SK-N-DZ (cell line): ENCODE measurements around the gene B9D2.
"Not testable (repeated sequence)": the region's sequence is repeated elsewhere in the genome, so short reads cannot be mapped to it uniquely, and the experiment has no call there.

Source experiments
- DNase-seq: peaks from one replicate; pipeline ENCODE4 v3.0.0-alpha.2; 2015; ENCODE audit warnings: low spot score

The B9D2 gene

GRCh38 chr19:41355035-41355434 lies 8.9 kb downstream of the B9D2 start:
- no peak for DNase-seq

- no peak for DNase-seq
Observed at GRCh38 chr19:41354343-41354953, 9.5 kb downstream of the B9D2 start.

- DNase-seq = peak; percentile 65
Observed at GRCh38 chr19:41353466-41354342, 10.2 kb downstream of the B9D2 start, which contains the start of gene TGFB1. TGFB1 (minus strand) TSS chr19:41353922; CDS start chr19:41353044, 878 bp downstream.

- DNase-seq = peak; percentile 55
Observed at GRCh38 chr19:41352609-41353465, 11.1 kb downstream of the B9D2 start.

GRCh38 chr19:41352279-41352608 lies 11.7 kb downstream of the B9D2 start:
- DNase-seq = no peak

GRCh38 chr19:41351339-41352245 lies 12.4 kb downstream of the B9D2 start:
- DNase-seq = no peak

GRCh38 chr19:41350735-41351338 lies 13.1 kb downstream of the B9D2 start:
- no peak for DNase-seq

GRCh38 chr19:41346916-41347315 lies 17.0 kb downstream of the B9D2 start:
- DNase-seq = not testable (repeated sequence)

DNA sequence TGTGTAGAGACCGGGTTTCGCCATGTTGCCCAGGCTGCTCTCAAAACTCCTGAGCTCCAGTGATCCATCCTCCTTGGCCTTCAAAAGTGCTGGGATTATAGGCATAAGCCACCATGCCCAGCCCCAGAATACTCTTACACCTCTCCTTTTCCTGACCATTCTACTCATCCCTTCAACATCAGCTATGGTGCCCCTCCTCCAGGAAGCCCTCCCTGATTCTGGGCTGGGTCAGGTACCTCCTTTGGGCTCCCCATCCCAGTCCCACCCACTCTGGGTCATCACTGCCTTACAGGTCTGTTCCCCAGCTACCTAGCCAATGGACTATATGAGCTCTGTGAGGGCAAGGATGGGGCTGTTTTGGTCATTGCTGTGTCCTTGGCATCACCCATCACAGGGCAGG lies 19.8 kb downstream of the B9D2 start:
- no peak for DNase-seq

DNA sequence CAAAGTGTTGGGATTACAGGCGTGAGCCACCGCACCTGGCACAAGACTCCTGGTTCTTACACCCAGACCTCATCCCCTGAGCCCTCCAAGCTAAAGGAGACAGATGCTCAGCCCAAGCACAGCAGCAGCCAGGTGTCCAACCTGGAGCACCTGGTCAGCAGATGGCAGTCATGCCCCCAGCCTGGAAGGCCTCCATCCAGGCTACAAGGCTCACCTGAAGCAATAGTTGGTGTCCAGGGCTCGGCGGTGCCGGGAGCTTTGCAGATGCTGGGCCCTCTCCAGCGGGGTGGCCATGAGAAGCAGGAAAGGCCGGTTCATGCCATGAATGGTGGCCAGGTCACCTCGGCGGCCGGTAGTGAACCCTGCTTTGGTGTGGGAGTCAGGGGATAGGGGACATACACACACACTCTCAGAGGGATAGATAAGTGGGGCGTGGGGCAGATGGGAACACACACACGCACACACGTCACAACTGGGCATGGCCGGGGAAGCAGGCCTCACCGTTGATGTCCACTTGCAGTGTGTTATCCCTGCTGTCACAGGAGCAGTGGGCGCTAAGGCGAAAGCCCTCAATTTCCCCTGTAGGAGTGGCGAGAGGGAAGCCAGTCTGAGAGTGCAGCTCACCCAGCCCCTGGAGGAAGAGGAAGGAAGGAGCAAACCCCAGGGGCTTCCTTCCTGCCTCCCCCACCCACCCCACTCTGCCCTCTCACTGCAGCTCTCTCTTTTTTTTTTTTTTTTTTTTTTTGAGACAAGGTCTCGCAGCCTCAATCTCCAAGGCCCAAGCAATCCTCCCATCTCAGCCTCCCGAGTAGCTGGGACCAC lies 22.1 kb downstream of the B9D2 start:
- no peak for DNase-seq

DNA sequence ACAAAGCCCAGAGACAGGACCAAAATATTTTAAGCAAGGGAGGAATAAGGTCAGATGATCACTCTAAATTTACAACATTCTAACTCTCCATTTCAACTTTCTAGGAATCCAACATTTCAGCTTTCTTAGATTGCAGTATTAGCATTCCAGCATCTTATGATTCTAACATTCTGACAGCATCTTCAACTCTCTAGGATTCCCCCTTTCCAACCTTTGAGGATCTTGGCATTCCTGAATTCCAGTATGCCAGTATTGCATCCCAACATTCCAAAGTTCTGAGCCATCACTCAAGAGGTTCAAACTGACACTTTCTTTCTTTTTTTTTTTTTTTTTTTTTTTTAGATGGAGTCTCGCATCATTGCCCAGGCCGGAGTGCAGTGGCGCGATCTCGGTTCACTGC lies 24.0 kb downstream of the B9D2 start:
- no peak for DNase-seq

GRCh38 chr19:41335467-41335866 lies 28.5 kb downstream of the B9D2 start:
- DNase-seq = no peak

DNA sequence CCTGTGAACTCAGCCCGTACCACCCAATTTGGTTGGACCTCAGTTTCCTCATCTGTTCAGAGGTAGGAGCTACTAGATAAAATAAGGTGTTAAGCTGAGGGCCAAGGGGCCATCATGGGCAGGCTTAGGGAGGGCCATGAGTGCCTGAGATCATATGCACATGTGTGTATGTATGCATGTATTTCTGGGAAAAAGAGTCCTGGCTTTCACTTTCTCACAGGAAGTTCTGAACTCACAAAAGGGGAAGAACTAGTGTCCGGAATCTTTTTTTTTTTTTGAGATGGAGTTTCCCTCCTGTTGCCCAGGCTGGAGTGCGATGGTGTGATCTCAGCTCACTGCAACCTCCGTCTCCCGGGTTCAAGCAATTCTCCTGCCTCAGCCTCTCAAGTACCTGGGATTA lies 29.2 kb downstream of the B9D2 start:
- no peak for DNase-seq

DNA sequence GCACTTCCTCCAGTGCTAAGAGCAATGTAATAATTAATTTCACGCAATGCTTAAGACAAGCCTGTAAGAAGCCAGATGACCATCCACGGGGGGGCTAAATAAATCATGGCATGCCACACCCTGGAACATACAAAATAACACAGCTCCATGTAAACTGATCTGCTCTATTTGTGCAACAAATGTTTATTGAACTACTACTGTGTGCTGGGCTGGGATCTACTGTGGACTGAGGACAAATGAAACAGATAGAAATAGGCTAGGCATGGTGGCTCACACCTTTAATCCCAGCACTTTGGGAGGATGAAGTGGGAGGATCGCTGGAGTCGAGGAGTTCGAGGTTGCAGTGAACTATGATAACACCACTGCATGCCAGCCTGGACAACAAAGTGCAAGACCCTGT lies 31.5 kb downstream of the B9D2 start:
- DNase-seq = no peak

DNA sequence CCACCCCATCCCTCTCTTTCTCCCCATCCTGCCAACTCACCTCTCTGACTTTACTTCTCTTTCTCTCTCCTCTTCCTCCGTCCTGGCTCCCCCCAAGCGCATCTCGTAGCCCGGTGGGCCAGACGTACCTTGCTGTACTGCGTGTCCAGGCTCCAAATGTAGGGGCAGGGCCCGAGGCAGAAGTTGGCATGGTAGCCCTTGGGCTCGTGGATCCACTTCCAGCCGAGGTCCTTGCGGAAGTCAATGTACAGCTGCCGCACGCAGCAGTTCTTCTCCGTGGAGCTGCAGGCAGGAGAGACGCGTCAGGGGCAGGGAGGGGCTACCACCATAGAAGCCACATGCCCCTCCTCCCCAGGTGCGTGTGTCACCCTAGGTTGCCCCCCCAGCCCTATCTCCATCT lies 31.9 kb downstream of the B9D2 start:
- no peak for DNase-seq

DNA sequence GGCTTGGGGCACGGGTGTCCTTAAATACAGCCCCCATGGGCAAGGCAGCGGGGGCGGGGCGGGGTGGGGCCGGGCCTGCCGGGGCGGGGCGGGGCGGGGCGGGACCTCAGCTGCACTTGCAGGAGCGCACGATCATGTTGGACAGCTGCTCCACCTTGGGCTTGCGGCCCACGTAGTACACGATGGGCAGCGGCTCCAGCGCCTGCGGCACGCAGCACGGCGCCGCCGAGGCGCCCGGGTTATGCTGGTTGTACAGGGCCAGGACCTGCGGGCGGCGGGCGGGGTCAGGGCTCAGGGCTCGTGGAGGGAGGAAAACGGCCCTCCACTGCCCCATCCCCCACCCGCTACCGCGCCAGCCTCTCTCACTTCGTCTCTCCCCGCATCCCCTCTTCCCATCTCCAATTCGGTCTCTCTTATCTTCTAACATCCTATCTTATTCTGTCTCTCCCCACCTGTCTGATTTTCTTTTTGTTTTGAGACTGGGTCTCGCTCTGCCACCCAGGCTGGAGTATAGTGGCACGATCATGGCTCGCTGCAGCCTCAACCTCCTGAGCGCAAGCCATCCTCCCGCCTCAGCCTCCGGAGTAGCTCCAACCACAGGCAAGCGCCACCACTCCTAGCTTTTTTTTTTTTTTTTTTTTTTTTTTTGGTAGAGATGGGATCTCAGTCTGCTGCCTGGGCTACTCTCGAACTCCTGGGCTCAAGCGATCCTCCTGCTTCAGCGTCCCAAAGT lies 32.8 kb downstream of the B9D2 start:
- no peak for DNase-seq

DNA sequence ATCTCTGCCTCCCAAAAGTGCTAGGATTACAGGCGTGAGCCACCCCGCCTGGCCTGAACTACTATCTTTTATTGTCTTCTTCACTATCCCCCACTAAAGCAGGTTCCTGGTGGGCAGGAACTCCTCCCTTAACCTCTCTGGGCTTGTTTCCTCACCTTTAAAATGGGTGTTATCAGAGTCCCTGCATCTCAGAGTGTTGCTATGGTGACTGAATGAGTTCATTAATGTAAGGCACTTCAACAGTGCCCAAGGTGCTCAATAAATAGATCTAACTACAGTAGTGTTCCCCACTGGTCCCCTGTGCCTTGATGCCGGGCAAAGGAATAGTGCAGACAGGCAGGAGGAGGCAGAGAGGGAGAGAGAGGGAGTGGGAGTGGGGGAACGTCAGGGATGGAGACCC lies 33.5 kb downstream of the B9D2 start:
- no peak for DNase-seq

DNA sequence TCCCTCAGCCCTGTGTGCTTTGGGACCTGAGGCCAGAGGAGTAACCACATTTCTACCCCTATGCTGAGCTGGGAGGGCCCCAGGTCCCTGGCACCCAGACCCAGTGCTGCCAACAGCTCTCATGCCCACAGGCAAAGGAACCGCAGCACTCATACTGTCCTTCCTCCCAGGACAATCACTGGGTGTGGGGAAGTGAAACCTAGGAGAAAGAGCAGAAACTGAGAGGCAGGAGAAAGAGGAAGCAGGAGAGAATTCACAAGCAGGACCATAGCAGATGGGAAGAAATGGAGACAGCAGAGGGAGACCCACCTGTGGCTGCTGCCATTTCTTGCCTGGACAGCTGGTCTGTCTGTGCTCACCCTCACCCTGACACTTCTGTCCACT lies 35.1 kb downstream of the B9D2 start:
- no peak for DNase-seq

- DNase-seq = no peak
Observed at GRCh38 chr19:41328157-41328841, 35.6 kb downstream of the B9D2 start.
